GM18519 (cell line): ENCODE results near the gene FXYD7.

ENCODE experiments used
- ATAC-seq: cut with Tn5 transposase; IDR thresholded peaks from one replicate; pipeline ENCODE4 v1.9.1; 2021; ENCODE audit warnings: mild to moderate bottlenecking, moderate library complexity; ENCODE audit not compliant: unreplicated experiment, low FRiP score

FXYD7 gene

DNA sequence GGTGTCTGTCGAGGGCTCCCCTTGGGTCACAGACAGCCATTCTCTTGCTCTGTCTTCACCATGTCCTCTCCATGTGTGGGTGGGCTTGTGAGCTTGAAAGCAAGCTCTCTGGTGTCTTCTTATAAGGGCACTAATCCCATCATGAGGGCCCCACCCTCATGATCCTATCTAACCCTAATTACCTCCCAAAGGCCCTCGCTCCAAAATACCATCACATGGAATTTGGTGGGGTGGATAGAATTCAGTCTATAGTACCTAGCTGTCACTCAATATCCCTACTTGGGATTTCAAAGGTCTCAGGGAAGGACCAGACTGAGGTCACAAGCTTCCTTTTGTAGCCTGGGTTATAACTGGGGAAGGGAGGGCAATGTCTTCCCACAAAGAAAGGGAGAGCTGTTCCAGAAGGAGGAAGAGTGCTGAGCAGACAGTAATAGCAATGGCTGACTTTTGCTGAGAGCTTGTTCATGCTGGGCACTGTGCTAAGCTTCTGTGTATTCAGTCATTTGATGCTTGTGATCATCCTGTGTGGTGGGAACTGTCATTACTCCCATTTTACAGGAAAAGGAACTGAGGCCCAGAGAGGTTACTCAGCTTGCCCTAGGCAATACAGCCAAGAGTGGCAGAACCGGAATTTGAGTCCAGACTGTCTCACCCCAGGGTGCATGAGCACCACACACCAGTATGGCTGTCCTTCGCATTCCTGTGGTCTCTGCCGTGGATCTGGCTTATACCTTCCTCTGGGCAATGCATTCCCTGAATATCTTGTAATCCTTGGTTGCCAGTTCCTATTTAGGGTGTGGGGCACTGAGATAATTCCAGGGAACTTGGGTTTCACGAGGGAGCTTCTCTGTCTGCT lies 19.6 kb downstream of the FXYD7 start:
- ATAC-seq = no peak

DNA sequence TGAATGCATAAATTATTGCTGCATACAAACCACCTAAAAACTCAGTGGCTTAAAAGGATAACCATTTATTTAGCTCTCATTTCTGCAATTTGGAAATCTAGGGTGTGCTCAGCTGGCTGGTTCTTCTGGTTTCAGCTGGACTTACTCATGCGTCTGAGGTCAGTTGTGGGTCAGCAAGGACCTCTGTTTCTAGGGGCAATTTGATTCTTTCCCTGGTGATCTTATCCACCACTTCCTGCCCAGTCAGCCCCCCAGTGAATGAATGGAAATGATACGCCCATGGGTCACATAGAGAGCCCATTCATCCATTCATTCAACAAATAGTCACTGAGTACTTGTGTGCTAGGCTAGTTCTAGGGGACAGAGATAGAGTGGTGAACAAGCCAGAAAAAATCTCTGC lies 21.4 kb downstream of the FXYD7 start:
- no peak for ATAC-seq

DNA sequence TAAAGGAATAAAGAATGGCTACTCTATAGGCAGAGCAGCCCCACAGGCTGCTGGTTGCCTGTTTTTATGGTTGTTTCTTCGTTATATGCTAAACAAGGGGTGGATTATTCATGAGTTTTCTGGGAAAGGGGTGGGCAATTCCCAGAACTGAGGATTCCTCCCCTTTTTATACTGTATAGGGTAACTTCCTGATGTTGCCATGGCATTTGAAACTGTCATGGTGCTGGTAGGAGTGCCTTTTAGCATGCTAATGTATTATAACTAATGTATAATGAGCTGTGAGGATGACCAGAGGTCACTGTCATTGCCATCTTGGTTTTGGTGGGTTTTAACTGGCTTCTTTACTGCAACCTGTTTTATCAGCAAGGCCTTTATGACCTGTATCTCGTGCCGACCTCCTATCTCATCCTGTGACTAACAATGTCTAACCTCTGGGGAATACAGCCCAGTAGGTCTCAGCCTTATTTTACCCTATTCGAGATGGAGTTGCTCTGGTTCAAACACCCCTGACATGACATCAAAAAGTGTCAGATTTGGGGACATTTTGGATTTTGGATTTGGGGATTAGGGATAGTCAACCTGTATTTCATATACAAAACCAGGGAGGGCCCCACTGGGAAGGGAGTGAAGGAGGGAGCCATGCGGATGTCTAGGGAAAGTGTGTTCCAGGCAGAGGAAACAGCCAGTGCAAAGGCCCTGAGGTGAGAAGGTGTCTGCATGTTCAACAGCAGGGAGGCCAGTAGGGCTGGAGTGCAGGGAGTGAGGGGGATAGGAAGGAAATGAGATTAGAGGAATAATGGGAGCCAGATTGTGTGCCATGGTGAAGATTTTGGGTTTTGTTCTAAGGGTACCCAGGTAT lies 22.4 kb downstream of the FXYD7 start:
- ATAC-seq = no peak

DNA sequence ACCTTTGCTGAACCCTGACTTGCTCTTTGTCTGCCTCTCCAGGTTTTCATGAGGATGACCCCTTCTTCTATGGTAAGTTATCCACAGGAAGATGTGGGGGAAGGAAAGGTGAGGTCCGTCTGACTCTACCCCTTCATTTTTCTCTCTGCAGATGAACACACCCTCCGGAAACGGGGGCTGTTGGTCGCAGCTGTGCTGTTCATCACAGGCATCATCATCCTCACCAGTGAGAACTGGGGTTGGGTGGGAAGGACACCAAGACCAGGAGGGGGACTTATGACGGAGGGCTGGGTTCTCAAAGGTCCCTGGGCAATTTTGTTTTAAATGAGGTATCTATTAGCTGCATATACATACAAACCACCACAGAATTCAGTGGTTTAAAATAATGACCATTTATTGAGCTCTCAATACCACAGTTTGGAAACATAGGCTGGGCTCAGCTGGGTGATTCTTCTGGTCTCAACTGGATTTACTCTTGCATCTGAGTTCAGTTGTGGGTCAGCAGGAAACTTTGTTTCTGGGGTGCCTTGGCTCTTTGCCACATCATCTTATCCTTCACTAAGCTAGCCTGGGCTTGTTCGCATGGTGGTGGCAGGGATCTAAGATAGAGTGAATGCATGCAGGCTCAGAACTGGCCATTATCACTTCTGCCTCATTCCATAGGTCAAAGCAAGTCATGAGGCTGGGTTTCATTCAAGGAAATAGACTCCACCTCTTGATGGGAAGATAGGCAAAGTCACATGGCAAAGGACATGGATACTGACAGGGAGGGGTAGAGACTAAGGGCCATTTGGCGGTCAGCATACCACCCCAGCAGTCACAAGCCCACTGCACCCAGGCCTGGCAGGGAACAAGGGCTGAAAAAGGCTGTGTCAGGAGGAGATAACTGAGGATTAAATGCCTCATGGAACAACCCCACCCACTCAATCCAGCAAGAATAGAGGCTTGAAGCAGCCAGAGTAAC lies 23.3 kb downstream of the FXYD7 start:
- ATAC-seq = no peak

DNA sequence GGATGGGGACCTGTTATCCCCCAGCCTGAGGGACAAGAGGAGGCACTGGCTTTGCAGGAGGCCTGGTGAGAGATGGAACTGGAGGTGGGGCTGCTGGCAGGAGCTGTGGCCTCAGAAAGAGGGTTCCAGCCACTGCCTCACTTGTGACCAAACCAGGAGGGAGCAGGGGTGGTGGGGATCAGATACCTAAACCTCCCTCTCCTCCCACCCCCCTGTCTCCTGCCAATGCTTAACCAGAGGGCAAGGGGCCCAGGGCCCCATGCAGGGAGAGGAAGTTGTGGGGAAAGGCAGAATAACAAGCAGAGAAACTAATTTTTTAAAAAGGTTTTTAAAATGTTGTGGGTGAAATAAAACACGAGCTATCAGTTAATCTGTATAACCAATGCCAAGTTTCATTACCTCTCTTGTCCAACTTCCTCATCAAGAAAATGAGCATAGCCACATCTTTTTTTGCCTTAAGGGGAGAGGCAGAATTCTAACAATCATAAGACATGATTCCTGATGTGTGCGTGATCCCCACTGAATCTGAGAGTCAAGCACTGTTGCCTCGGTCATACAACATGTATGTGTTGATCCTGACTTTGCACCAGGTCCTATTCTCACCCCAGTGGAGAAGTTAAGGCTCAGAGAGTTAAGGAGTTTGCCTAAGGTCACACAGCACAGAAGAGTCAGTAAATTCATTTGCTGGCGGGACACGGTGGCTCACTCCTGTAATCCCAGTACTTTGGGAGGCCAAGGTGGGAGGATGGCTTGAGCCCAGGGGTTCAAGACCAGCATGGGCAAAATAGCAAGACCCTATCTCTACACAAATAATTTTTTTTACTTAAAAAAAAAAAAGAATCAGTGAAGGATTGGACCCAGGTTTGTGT lies 24.4 kb downstream of the FXYD7 start:
- ATAC-seq = no peak

DNA sequence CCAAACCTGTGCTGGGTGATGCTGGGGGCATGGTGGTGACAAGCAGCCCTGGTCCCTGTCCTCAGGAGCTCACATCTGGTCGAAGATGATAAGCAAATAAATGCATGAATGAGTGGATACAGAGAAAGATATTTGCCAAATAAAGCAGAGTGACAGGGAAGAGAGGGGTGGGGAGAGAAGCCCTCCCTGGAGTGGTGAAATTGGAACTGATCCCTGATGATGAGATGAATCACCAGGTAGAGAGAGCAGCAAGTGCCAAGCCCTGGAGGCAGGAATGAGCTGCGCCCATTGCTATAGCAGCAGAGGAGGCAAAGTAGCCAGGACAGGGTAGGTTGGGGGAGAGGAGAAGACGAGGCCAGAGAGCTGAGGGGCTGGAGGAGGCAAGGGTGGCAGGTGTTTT lies 25.1 kb downstream of the FXYD7 start:
- ATAC-seq = no peak

DNA sequence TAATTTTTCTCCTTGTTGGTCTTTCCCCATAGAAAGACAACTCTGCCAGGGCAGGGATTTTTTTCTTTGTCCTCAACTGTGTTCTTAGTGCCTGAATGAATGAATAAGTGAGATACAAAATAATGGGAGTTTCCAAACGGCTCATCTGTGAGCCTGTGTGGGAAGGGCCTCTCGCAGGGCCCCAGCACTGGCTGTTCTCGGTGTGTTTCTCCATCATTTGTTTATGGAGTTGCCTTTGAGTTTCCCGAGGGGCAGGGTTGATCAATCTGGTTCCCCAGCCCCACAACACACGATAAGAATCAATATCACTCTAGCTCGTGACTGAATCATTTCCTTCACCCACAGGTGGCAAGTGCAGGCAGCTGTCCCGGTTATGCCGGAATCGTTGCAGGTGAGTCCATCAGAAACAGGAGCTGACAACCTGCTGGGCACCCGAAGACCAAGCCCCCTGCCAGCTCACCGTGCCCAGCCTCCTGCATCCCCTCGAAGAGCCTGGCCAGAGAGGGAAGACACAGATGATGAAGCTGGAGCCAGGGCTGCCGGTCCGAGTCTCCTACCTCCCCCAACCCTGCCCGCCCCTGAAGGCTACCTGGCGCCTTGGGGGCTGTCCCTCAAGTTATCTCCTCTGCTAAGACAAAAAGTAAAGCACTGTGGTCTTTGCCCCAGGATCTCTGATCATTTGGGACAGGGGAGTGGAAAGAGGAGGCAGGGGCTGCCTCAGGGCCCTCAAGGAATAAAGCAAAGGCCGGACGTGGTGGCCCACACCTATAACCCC lies 26.4 kb downstream of the FXYD7 start:
- ATAC-seq = no peak

DNA sequence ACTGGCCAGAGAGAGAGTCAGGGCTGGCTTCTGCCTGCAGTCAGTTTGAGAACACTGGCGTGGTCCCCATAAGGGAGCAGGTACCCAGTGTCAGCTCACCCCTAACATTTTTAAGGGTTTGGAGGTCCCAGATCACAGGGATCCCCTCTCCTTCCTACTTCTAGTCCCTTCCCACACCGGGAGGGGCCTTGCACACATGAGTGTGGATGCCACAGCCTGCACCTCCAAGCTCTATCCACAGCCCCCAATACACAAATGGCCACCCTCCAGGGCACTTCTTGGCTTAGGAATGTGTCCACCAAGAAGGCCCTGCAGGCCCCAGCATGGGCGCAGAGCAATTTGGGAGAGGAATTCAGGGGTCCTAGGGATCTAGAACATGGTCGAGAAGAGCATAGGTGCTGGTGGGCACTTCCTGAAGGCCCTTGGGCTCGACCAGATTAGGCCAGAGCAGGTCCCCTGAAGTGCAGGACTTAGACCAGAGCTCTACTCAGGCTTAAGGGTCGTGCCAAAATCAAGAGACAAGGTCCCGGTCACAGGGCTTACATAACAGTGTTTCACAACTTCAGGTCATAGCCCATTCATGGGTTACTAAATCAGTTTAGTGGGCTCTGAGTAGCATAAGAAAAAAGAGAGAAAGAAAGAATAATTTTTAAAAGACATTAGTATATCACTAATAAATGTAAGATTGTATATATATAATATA lies 27.5 kb downstream of the FXYD7 start:
- ATAC-seq = no peak

DNA sequence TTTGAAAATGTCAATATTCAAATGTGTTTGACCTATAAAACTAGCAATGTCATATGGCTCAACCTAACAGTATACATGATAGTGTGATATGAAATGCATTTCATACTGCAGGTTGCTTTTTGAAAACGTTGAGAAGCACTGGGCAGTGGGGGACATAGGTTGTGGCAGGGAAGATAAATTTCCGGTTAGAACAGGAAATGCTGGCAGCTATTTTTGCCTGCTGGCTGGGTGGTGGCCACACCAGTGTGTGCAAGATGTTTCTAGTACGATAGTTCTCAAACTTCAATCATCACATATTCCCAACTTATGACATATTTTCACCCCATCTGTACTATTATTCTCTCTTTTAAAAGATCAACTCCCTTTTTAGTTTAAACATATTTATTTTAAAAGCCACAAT lies 28.7 kb downstream of the FXYD7 start:
- no peak for ATAC-seq

DNA sequence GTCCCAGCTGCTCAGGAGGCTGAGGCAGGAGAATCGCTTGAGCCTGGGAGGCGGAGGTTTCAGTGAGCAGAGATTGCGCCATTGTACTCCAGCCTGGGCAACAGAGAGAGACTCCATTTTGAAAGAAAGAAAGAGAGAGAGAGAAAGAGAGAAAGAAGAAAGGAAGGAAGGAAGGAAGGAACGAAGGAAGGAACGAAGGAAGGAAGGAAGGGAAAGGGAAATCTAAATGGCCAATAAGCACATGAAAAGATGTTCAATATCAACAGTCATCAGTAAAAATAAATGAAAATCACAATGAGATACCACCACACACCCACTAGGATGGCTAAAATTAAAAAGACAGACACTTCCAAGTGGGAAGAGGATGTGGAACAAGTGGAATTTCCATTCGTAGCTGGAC lies 31.2 kb downstream of the FXYD7 start:
- no peak for ATAC-seq

DNA sequence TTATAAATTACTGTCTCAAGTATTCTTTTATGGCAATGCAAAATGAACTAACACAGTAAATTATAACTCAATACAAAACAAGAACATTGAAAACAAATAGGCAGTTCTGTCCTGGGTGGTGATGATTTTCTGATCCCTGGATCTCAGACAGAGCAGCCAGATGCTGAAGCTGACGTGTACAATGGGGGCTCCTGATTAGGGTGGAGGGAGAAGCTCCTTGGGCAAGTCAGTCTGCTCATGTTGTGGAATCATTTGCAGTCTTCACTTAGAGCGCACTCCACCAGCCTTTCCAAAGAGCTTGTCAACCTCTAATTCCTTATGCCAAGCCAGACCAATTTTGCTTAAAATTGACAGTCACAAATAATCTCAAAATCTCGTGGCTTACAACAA lies 33.1 kb downstream of the FXYD7 start:
- ATAC-seq = no peak

DNA sequence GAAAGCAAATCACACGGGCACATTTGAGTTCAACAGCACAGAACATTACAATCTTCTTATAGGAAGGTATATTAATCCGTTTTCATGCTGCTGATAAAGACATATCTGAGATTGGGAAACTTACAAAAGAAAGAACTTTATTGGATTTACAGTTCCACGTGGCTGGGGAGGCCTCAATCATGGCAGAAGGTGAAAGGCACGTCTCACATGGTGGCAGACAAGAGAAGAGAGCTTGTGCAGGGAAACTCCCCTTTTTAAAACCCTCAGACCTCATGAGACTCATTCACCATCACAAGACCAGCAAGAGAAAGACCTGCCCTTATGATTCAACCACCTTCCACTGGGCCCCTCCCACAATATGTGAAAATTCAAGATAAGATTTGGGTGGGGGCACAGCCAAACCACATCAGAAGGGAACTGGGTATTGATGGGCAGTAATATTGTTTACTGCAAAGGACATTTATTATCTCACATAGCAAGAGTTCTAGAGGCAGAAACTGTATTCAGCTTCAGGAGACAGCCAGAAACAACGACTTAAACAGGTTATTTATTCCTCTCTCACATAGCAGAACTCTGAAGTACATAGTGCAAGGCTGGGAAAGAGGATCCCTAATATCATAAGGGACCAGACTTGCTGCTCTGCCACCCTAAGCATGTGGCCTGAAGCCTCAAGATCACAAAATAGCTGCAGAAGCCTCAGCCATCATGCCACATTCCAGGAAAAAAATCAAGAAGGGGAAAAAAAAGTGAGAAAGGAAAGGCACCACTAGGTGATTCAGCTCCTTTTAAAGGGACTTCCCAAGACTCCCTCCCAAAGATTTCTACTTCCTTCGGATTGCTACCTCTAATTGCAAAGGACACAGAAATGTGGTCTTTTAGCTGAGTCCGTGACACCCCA lies 34.6 kb downstream of the FXYD7 start:
- no peak for ATAC-seq

DNA sequence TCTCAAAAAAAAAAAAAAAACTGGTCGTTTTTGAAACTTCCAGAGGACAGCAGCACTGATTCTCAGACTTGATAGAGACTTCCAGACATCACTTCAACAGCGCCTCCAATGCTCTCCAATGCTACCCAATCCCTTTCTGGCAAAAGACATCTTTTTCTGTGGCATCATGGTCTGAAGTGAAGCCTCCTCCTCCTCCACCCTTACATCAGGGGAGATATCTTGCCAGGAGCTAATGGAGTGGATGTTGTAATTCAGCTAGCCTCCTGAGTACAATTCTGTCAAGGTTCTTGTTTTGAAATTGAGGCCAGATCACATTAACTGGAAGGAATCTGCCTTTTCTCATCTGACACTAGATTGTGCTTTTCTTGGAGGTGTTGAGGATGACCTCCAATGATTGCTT lies 35.6 kb downstream of the FXYD7 start:
- no peak for ATAC-seq

DNA sequence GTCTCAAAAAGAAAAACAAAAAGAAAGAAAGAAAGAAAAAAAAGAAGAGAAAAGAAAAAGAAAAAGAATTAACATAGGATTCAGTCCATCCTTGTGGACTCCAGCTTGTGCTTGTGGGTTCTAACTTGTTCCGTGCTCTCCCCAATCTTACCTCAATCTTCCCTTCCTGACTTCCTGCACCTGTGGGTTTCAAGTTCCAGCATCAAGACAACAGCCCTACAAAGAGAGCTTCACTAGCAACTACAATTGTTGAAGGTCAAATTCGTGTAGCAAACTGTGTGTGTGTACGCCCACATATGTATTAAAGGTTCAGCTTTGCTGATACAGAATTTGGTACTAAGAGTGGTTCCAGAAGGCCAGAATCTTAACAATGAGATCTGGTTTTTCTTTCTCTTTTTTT lies 36.8 kb downstream of the FXYD7 start:
- ATAC-seq = no peak

DNA sequence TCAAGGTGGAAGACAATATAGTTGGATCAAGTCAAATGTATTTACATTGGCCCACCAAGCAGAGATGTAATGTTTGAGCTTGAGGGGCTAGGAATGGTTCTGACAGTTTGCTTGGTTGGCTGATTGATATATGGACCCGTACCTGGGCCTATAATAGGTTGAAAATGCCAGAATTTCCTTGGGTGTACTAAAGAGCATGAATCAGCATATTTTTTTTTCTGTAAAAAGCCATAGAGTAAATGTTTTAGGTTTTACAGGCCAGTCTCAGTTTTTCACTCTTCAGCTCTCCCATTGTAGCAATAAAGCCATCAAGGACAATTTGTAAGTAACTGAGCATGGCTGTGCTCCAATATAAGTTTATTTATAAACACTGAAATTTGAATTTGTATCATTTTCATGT lies 38.3 kb downstream of the FXYD7 start:
- ATAC-seq = no peak

DNA sequence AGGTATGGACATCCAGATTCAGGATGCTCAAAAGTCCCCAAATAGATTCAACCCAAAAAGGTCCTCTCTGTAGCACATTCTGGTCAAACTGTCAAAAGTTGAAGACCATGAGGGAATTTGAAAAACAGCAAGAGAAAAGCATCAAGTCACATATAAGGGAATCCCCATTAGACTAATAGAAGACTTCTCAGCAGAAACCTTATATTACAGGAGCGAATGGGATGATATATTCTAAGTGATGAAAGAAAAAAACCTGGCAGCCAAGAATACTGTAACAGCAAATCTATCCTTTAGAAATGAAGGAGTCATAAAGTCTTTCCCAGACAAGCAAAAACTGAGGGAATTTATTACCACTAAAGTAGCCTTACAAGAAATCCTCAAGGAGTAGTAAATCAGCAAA lies 41.2 kb downstream of the FXYD7 start:
- no peak for ATAC-seq

DNA sequence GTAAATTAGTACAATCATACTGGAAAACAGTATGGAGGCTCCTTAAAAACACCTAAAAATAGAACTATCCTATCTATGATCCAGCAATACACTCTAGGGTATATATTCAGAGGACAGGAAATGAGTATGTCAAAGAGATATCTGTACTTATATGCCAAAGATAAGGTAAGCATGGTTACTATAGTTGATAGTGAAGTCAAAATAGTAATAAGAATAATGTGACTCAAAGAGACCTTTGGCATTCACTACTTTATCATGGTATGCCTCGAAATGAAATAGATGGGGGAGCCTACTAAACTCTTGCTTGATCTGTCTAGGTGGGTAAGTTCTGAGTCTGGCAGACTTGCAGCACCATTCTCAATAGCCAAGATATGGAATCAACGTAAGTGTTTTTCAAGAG lies 41.8 kb downstream of the FXYD7 start:
- ATAC-seq = no peak
